Panc1 (cell line): ENCODE results near the gene ANK3. TPM values are rescaled to one million over a fixed set of nuclear protein-coding genes. Genes with fewer than 3 reads are reported as not detected.

Experiments used
- ATAC-seq: fragments of 200-7000 bp; cut with Tn5 transposase; 2 replicates; pipeline ENCODE4 v1.9.1; 2020; ENCODE audit warnings: mild to moderate bottlenecking, moderate library complexity
- BruUV-seq: library from RNA; stranded (reverse); fragments of 400-500 nt; replicated peaks from 2 replicates; lab custom pipeline; 2021; lab: Mats Ljungman, UMichigan
- CTCF ChIA-PET: fragments of 300-600 bp; sonication (Branson Sonifier 250); formaldehyde crosslinking; loops from one replicate; lab custom pipeline; 2022; ENCODE audit warnings: antibody characterized with exemption; lab: Charles Lee
- POLR2A ChIA-PET: fragments of 300-600 bp; sonication (Branson Sonifier 250); formaldehyde crosslinking; loops from one replicate; lab custom pipeline; 2022; ENCODE audit warnings: antibody characterized with exemption; lab: Charles Lee
- DNase-seq: peaks from one replicate; pipeline ENCODE4 v3.0.0-alpha.2; 2010; ENCODE audit warnings: low read depth, low spot score
- H3K27ac ChIP-seq: 2 replicates; pipeline ENCODE4 v1.5.1; 2011; ENCODE audit warnings: mild to moderate bottlenecking, low read length, inconsistent platforms
- H3K27me3 ChIP-seq: fragments of 200-500 bp; sonication (Bioruptor generic); 2 replicates; pipeline ENCODE4 v1.6.0; 2014; ENCODE audit warnings: low read length, inconsistent platforms; ENCODE audit not compliant: control insufficient read depth, insufficient read depth
- H3K36me3 ChIP-seq: fragments of 200-500 bp; sonication (Bioruptor generic); 2 replicates; pipeline ENCODE4 v1.5.1; 2014; ENCODE audit warnings: inconsistent platforms, mild to moderate bottlenecking, low read length, moderate library complexity; ENCODE audit not compliant: control insufficient read depth, insufficient read depth
- H3K4me1 ChIP-seq: 2 replicates; pipeline ENCODE4 v1.5.1; 2011; ENCODE audit warnings: inconsistent platforms, mild to moderate bottlenecking, low read length, moderate library complexity; ENCODE audit not compliant: control insufficient read depth, insufficient read depth
- H3K4me3 ChIP-seq, 2 experiments: 2 replicates each; pipeline ENCODE4 v1.5.1; 2011 to 2012; ENCODE audit warnings: low read depth in 2 of 2, low read length in 2 of 2, mild to moderate bottlenecking in 2 of 2, inconsistent platforms in 1 of 2, moderate library complexity in 1 of 2
- H3K9me3 ChIP-seq: fragments of 200-500 bp; sonication (Bioruptor generic); 2 replicates; pipeline ENCODE4 v1.5.1; 2014; ENCODE audit warnings: low read depth, mild to moderate bottlenecking, inconsistent platforms, low read length, moderate library complexity; ENCODE audit not compliant: control insufficient read depth, insufficient read depth
- CTCF ChIP-seq: fragments of 450-650 bp; IDR thresholded peaks from 2 replicates; pipeline ENCODE4 v1.5.1; 2017; ENCODE audit warnings: mild to moderate bottlenecking
- POLR2AphosphoS5 ChIP-seq: IDR thresholded peaks from 2 replicates; pipeline ENCODE4 v1.6.1; 2012; ENCODE audit warnings: mild to moderate bottlenecking, low read depth, low read length, moderate library complexity
- REST ChIP-seq, 2 experiments: IDR thresholded peaks; 2 replicates each; pipeline ENCODE4 v1.6.1; 2011 to 2012; ENCODE audit warnings: low read depth in 2 of 2, control low read depth in 1 of 2, low read length in 1 of 2, mild to moderate bottlenecking in 1 of 2, moderate library complexity in 1 of 2; ENCODE audit not compliant: insufficient read depth in 1 of 2
- SIN3A ChIP-seq: IDR thresholded peaks from 2 replicates; pipeline ENCODE4 v1.6.1; 2012; ENCODE audit warnings: low read depth, mild to moderate bottlenecking, low read length, moderate library complexity, borderline replicate concordance; ENCODE audit not compliant: insufficient read depth
- TCF7L2 ChIP-seq: IDR thresholded peaks from 2 replicates; pipeline ENCODE4 v1.6.1; 2011; ENCODE audit warnings: mild to moderate bottlenecking, low read depth, low read length, inconsistent platforms
- in situ Hi-C: cut with HindIII; loops from 2 replicates; pipeline ENCODE4 v1.10.0; 2016; ENCODE audit warnings: low sequenced_read_pairs, low pct_unique_long_range_greater_than_20kb
- intact Hi-C: fragments of 100-400 bp; cut with micrococcal nuclease; formaldehyde crosslinking; loops from one replicate; pipeline ENCODE4 v1.10.0; 2022; ENCODE audit not compliant: unreplicated experiment
- total RNA-seq: library from RNA; stranded (reverse); gene quantifications from one replicate; pipeline ENCODE4 v1.2.1, GENCODE V29; 2021; ENCODE audit not compliant: unreplicated experiment

Gene ANK3
- total RNA-seq, 1 experiment from 2014 or later: 2.5 TPM

- TF ChIP-seq SIN3A (no peak), POLR2AphosphoS5 (no peak), CTCF (no peak), REST (IDR thresholded peaks at IDR 0.05; ENCODE audit: insufficient read depth in 1 of 2, low read depth in 2 of 2, low read length in 1 of 2) (no peak), TCF7L2 (no peak)
- intact Hi-C loops: no loop called here
- BruUV-seq: no TSS peak
- Histone ChIP-seq H3K27me3 (peaks cover 9% of the 10 kb centered on the region; the same call in 1 of the 2 replicates), H3K27ac (no peak overlapping the region), H3K4me1 (no peaks in the 10 kb centered on the region), H3K36me3 (no peaks in the 10 kb centered on the region), H3K9me3 (no peaks in the 10 kb centered on the region), H3K4me3 (no peak overlapping the region)
- in situ Hi-C loops: no loop called here
- POLR2A ChIA-PET: interaction anchor here (0.6 kb wide), 1 partner anchor 44 kb away, joined by 3 read pairs; no protein-coding TSS in a partner anchor
- DNase-seq: no peak
- ATAC-seq: no peak
- CTCF ChIA-PET: no interaction called here
Measured at GRCh38 chr10:60423920-60424319, 34.2 kb upstream of the ANK3 start.

DNA sequence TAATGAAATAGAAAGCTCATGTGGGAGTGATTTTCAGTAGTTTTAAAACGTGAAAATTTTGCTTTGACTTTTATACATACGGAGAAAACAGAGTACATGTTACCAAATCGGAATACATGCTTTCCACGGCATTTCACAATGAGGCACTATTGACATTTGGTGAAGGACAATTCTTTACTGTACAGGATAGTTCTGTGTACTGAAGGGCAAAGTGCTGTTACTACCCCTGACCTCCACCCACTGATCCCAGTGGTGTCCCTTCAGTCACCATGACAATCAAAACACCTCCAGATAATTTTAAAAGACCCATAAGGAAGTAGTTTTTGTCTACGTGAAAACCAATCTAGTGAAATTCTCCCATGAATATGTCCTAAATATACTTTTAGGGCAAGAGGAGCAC lies 33.1 kb upstream of the ANK3 start:
- ChIA-PET CTCF (no interaction called here), POLR2A (no interaction called here)
- DNase-seq: no peak
- ATAC-seq: no peak
- Histone ChIP-seq H3K27ac (no peak overlapping the region), H3K4me3 (no peak overlapping the region), H3K36me3 (no peaks in the 10 kb centered on the region), H3K9me3 (no peaks in the 10 kb centered on the region), H3K4me1 (no peaks in the 10 kb centered on the region), H3K27me3 (peaks cover 9% of the 10 kb centered on the region; the same call in 1 of the 2 replicates)
- intact Hi-C loops (no loop called here), in situ Hi-C loops (no loop called here)
- no peak for TF ChIP-seq REST (IDR thresholded peaks at IDR 0.05; ENCODE audit: insufficient read depth in 1 of 2, low read depth in 2 of 2, low read length in 1 of 2)
- no peak for TF ChIP-seq POLR2AphosphoS5
- no TSS peak for BruUV-seq
